ENCODE data around the gene NPHP4.

NPHP4 gene

DNA sequence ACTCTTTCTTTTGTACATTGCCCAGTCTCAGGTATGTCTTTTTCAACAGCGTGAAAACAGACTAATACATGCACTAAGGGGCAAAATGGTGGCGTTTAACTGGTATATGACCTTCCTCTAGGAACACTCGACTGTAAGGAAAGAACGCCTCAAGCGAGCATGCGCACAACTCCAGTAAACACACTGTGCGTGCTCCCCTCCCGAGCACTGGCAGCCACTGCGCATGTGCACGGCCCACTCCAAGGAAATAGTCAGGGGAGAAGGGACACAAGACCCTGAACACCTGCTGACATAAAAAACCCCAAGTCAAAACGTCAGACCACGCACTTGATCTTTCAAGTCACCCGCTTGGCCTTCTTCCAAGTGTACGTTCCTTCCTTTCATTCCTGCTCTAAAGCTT is 173.5 kb downstream of the NPHP4 start:
- DNase-seq, result no peak

DNA sequence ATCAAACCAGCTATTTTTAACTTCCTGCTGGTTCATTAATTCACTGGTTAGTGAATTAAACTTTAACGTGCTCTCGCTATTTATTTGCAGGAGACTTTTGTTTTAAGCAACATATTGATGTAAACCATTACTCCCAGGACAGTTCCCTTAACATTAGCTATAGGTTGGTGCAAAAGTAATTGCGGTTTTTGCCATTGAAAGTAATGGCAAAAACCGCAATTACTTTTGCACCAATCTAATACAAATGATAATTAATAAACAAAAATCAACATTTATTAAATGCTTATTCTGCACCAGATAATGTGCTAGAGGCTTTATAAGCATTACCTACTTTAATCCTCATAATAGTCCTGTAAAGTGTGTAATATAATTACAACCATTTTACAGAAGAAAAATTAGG is 176.5 kb downstream of the NPHP4 start:
- no peak for DNase-seq

DNA sequence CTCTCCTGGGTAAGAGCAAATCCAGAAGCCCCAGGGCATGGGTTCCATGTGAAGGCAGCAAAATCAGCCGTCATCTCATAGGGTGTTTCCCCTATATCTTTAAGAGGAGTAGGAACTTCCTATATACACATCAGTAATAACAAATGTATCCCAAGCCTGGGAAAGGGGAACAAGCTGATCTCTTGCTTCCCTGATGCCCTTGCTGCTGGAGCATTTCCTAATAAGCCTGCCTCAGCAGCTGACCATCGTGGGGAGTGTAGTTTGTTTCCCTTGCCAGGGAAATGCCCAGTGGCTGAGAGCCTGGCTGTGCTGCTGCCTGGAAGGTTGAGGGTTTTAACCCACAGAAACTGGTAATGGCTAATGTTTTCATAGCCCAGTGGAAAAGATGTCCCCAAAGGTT is 177.0 kb downstream of the NPHP4 start:
- no peak for DNase-seq

DNA sequence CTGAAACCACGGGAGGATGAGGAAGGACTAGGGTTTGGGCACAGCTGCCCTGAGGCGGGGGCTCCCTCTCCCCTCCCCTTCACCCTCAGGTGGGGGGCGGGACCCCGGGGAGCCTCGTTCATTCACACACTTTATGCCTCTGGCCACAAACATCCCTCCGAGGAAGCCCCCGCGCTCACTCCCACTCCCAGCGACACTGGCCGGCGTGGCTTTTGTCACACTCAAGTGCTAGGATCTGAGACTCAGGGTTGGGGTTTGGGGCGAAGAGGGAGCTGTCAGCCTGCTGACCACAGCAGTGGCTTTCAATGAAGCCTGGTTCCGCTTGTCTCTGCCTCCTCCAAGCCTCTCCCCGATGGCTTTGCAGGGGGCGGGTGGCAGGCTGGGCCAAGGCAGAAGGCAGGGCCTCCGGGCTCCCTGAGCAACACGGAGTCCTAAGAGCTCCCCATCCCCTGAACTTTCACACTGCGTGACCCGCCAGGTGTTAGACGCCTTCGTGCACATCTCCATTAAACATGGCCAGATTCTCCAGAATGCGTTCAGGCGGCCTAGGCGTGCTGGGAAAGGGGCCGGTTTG is 178.1 kb downstream of the NPHP4 start:
- DNase-seq, result no peak

DNA sequence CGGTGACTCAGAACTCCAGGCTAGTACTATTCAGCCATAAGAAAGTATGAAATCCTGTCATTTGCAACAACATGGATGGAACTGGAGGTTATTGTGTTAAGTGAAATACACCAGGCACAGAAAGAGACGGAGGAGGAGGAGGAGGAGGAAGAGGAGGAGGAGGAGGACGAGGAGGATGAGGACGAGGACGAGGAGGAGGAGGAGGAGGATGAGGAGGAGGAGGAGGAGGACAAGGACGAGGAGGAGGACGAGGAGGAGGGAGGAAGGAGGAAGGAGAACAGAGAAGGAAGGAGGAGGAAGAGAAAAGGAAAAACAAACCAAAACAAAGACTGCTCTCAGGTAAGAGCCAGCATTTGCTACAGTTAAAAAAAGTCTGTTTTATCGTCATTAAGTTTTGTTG is 178.7 kb downstream of the NPHP4 start:
- DNase-seq, result no peak

Data from NCI-H446 treated with DMSO at 0.1 percent for 48 hours (cell line).